Measurements from ENCODE around the gene UBTD2. TPM values are rescaled to one million over a fixed set of nuclear protein-coding genes. Genes with fewer than 3 reads are reported as not detected.

The UBTD2 gene
- total and polyA plus RNA-seq, 2 donors (not counting 1 experiment from before 2014, with no cell fraction given): 1.4 to 9.2 TPM

GRCh38 chr5:172166030-172166826, 117.3 kb downstream of the UBTD2 start:
- Mint-ChIP-seq H3K4me3 (no peak overlapping the region), H3K27ac (peak overlapping the region; percentile 20), H3K4me1 (peaks cover 76% of the 10 kb centered on the region), H3K27me3 (no peaks in the 10 kb centered on the region), H3K9me3 (ENCODE audit: insufficient read depth) (no peaks in the 10 kb centered on the region)
- Histone ChIP-seq H3K4me2 (replicated peaks; ENCODE audit: low read depth, low read length, poor library complexity, severe bottlenecking) (no peak overlapping the region), H3K9ac (ENCODE audit: low read length) (no peak overlapping the region), H3K27ac (ENCODE audit: low read length in 2 of 2) (peak overlapping the region in 1 of 2 donors; percentile 1), H3K4me3 (ENCODE audit: control extremely low read depth in 1 of 5, extremely low read depth in 1 of 5, insufficient read depth in 1 of 5, low read depth in 2 of 5, low read length in 4 of 5) (no peak overlapping the region), H3K9me3 (ENCODE audit: control extremely low read depth in 1 of 3, control insufficient read depth in 2 of 3, insufficient read depth in 1 of 3, low read length in 2 of 3) (no peaks in the 10 kb centered on the region), H3K27me3 (replicated peaks in 1 of 4; ENCODE audit: control extremely low read depth in 1 of 4, control insufficient read depth in 3 of 4, insufficient read depth in 4 of 4, low read length in 3 of 4) (no peaks in the 10 kb centered on the region), H4K20me1 (ENCODE audit: control insufficient read depth, insufficient read depth, low read length, poor library complexity, severe bottlenecking) (peaks cover 97% of the 10 kb centered on the region), H3K36me3 (replicated peaks in 1 of 2; ENCODE audit: control extremely low read depth in 1 of 2, control insufficient read depth in 1 of 2, extremely low read depth in 1 of 2, insufficient read depth in 2 of 2, low read length in 1 of 2) (peaks cover 0 to 55% of the 10 kb centered on the region in 2 experiments), H3K4me1 (ENCODE audit: control insufficient read depth in 2 of 2, insufficient read depth in 2 of 2, low read length in 2 of 2) (peaks cover 40 to 58% of the 10 kb centered on the region in 2 donors), H2AFZ (ENCODE audit: insufficient read depth, low read depth, low read length, poor library complexity, severe bottlenecking) (no peak overlapping the region), H3K79me2 (ENCODE audit: control insufficient read depth, insufficient read depth, low read length) (peaks cover 100% of the 10 kb centered on the region)
- ChIA-PET CTCF (interaction anchor here (4.2 to 10.6 kb wide), 2 partner anchors 8 to 21 kb away, joined by 16 to 155 read pairs; partner anchors contain the start of gene STK10), POLR2A (no interaction called here)
- intact Hi-C loops (cut with micrococcal nuclease): no loop called here
- TF ChIP-seq CTCF (IDR thresholded peaks at IDR 0.05) (no peak), EZH2 (IDR thresholded peaks at IDR 0.05; ENCODE audit: borderline replicate concordance, insufficient read depth, low read depth, low read length, poor library complexity, severe bottlenecking) (no peak)
- ATAC-seq (ENCODE audit: low read depth) (no peak), DNase-seq (no peak)
- 85% methylated on average over 13 of the region's 16 CpGs for WGBS (ENCODE audit: insufficient coverage)

GRCh38 chr5:172165465-172165864, 118.1 kb downstream of the UBTD2 start:
- Histone ChIP-seq H3K9ac (ENCODE audit: low read length) (no peak overlapping the region), H2AFZ (ENCODE audit: insufficient read depth, low read depth, low read length, poor library complexity, severe bottlenecking) (no peak overlapping the region), H3K79me2 (ENCODE audit: control insufficient read depth, insufficient read depth, low read length) (peaks cover 100% of the 10 kb centered on the region), H3K9me3 (ENCODE audit: control extremely low read depth in 1 of 3, control insufficient read depth in 2 of 3, insufficient read depth in 1 of 3, low read length in 2 of 3) (no peaks in the 10 kb centered on the region), H3K4me3 (ENCODE audit: control extremely low read depth in 1 of 5, extremely low read depth in 1 of 5, insufficient read depth in 1 of 5, low read depth in 2 of 5, low read length in 4 of 5) (peak overlapping the region in 1 of 5 experiments; percentile 14), H3K4me2 (replicated peaks; ENCODE audit: low read depth, low read length, poor library complexity, severe bottlenecking) (peak overlapping the region; percentile 38), H3K27ac (ENCODE audit: low read length in 2 of 2) (peak overlapping the region in 1 of 2 donors; percentile 45), H3K4me1 (ENCODE audit: control insufficient read depth in 2 of 2, insufficient read depth in 2 of 2, low read length in 2 of 2) (peaks cover 42 to 61% of the 10 kb centered on the region in 2 donors), H3K27me3 (replicated peaks in 1 of 4; ENCODE audit: control extremely low read depth in 1 of 4, control insufficient read depth in 3 of 4, insufficient read depth in 4 of 4, low read length in 3 of 4) (no peaks in the 10 kb centered on the region), H4K20me1 (ENCODE audit: control insufficient read depth, insufficient read depth, low read length, poor library complexity, severe bottlenecking) (peaks cover 97% of the 10 kb centered on the region), H3K36me3 (replicated peaks in 1 of 2; ENCODE audit: control extremely low read depth in 1 of 2, control insufficient read depth in 1 of 2, extremely low read depth in 1 of 2, insufficient read depth in 2 of 2, low read length in 1 of 2) (peaks cover 0 to 53% of the 10 kb centered on the region in 2 experiments)
- POLR2A ChIA-PET: no interaction called here
- H3K27me3 Mint-ChIP-seq: no peaks in the 10 kb centered on the region
- H3K4me1 Mint-ChIP-seq: peaks cover 75% of the 10 kb centered on the region
- no peak overlapping the region for H3K4me3 Mint-ChIP-seq
- peak; percentile 65 for ATAC-seq (ENCODE audit: low read depth)
- DNase-seq: no peak
- WGBS (ENCODE audit: insufficient coverage): 52% methylated on average over 4 of the region's 7 CpGs
- intact Hi-C loops (cut with micrococcal nuclease): no loop called here
- H3K27ac Mint-ChIP-seq: peak overlapping the region; percentile 72
- H3K9me3 Mint-ChIP-seq (ENCODE audit: insufficient read depth): no peaks in the 10 kb centered on the region
- no peak for TF ChIP-seq CTCF (IDR thresholded peaks at IDR 0.05)
- CTCF ChIA-PET: interaction anchor here (1.3 to 4.2 kb wide), 2 partner anchors 9 to 23 kb away, joined by 3 to 16 read pairs; partner anchors contain the start of gene STK10

Measured in B cell (primary cell).